Germinal center (tissue), 1 donor: ENCODE measurements around the gene DPP10.

Experiments
- DNase-seq: peaks from one replicate; pipeline ENCODE4 v3.0.0; 2012; ENCODE audit warnings: mixed read lengths, low spot score

The DPP10 gene

DNA sequence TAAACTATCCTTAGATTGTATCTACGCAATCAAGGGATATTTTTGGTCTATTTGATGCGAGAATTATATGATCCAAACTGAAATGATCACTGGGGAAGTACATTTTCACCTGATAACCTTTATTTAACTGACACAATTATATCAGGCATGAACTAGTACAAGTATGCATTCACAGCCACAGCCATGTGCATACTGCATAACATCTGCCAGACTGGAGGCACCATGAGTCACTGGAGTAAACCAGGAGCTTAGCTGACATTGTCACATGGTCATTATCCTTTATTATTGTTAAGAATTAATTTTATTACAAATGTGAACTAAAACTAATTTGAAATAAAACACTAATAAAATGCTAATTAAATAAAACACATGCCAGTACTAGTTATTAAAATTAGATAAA is 1127.1 kb downstream of the DPP10 start:
- DNase-seq = no peak

- no peak for DNase-seq
Measured at GRCh38 chr2:115572746-115573145, 1130.3 kb downstream of the DPP10 start.

DNA sequence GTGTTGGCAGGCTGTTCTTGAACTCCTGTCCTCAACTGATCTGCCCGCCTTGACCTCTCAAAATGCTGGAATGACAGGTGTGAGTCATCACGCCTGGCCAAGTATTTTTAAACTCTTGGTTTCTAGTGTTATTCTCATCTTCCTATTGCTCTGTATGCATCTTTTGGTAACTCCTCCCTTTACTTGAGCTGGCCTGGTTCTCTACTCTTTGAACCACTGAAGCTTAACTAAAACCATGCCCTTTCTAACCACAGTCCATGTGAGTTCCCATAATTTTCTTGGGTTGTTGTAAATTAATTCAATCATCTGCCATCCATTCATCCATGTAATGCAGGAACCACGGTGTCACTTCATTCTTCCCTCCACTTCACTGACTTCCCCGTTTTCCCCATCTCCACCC is 1131.3 kb downstream of the DPP10 start:
- no peak for DNase-seq

DNA sequence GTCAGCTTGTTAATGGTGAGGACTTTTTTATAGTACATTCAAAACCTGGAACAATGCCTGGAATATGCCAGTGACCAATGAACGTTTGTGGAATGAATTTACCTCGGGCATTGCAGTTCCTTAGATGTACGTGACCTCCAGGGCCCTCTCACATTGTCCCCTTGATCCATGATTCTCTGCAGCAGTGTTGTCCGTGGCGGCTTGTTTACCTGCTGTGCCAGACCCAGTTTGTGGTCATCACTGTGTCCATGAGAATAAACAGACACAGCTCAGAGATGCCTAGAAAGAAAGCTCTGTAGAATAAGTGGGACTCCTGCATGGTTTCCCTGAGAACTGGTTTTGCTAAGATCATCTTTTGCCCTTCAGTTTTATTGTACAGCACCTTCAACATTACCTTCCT is 1132.2 kb downstream of the DPP10 start:
- no peak for DNase-seq

GRCh38 chr2:115580784-115581183 is 1138.3 kb downstream of the DPP10 start:
- no peak for DNase-seq

GRCh38 chr2:115584507-115584906 is 1142.1 kb downstream of the DPP10 start:
- no peak for DNase-seq

DNA sequence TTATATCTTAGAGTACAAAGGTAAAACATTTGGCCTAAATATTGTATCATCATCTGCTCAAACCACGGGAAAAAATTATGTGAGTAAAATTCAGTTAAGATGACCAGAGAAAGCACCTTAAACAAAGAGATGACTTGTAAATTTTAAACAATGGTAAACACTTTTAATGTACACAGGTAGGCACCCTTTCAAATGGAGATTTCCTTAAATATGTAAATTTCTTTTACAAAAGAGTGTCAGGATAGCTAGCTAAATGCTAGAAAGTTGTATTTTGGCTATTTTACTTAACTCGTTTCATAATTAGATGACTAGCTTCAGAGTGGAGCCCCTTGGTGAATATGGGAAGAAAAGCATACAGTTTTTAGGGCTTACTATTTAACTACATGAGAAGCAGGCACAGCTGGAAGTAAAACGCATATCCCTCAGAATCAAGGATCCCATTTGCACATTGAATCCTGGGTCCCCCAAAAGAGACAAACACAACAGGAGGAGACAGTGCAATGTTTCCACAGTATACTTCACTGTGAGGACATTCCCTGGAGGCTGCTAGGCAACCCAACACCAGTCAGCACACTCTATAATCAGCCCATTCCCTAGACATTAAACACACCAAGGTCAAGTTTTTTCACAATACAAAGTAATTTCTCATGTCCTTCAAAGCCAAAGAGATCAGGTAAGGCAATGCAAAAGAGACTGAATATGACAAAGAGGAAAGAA is 1154.4 kb downstream of the DPP10 start:
- DNase-seq = no peak

- no peak for DNase-seq
Measured at GRCh38 chr2:115603285-115603684, 1160.8 kb downstream of the DPP10 start.

GRCh38 chr2:115606350-115606749 is 1163.9 kb downstream of the DPP10 start:
- DNase-seq = no peak

- no peak for DNase-seq
Measured at GRCh38 chr2:115609978-115610377, 1167.5 kb downstream of the DPP10 start.

- DNase-seq = no peak
Measured at GRCh38 chr2:115610888-115611287, 1168.4 kb downstream of the DPP10 start.

GRCh38 chr2:115624332-115624731 is 1181.9 kb downstream of the DPP10 start:
- DNase-seq = no peak

DNA sequence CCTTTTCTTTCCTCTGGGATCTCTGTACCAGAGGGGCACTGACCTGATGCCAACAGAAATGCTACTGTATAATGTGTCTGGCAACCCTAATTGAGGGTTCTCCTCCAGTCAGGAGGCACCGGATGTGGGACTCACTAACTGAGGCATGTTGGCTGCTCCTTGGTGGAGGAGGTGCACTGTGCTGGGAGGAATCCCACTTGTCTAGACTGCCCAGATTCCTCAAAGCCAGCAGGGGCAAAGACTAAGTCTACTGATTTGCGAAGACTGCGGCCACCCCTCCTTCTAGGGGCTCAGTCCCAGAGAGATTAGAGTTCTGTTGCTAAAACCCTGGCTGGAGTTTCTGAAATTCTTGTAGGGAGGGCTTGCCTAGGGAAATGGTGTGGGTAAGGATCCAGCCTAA is 1192.1 kb downstream of the DPP10 start:
- no peak for DNase-seq

- no peak for DNase-seq
Measured at GRCh38 chr2:115635430-115635829, 1193.0 kb downstream of the DPP10 start.

DNA sequence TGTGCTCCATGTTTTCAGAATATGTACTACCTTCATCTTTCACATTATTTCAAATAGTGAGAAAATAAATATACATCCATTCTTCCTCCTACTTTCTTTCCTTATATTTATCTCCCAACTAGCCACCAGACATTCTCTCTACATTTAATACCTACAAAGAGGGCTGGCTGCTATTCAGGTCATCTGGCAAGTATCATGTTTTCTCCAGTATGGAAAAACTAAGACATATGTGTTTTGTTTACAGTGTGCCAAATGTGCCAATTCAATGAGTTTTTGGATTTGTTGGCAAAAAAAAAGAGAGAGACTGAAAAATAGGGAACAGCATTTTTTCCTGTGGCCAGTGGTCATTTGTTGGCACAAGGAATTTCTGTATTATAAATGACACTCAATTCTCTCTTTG is 1207.3 kb downstream of the DPP10 start:
- DNase-seq = no peak

DNA sequence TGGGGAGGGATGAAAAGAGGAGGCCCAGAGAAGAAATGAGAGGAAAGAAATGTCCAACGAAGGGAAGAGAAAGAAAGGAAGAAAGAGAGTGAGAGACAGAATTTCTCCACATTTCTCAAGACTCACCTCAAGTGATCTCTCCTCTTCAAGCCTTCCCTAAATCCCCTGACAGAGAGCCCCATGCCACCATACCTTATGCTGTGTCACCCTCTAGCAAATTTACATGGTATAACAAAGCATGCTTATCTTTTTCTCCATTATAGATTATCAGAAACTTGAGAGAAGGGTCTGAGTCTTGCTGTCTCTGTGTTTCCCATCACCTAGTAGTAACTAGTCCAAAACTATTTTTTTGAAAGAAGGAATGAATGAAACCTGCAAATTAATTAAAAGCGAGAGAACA is 1208.4 kb downstream of the DPP10 start:
- no peak for DNase-seq

DNA sequence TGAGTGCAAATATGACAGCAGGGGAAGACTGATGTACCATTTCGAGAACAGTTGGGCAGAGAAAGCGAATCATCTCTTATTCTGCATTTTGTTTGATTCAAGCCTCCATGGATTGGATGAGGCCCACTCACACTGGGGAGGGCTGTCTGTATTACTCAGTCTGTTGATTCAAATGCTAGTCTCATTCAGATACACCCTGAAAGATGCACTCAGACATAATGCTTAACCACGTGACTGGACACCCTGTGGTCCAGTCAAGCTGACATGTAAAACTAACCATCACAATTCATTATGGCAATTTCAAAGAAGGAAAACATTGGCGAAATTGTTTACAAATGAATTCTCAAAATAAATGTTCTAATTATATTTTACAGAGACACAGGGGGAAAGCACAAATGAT is 1210.2 kb downstream of the DPP10 start:
- DNase-seq = no peak

DNA sequence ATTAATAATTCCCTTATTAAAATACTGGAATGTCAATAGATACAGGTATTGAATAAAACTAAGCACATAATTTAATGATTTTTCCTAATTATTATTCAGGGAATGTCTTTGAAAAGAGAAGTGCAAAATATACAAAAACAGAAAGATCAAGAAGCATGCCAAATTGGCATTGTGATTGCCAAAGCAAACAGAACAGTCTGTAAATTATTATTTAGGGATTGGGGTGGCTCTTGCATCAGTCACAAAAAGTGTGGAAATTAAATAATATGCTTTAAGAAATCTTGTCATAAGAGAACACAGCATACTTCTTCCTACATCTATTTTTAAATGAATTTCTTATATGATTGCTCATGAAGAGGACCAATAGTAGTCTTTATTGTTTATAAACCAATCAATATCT is 1211.9 kb downstream of the DPP10 start:
- no peak for DNase-seq

- DNase-seq = no peak
Measured at GRCh38 chr2:115678129-115678528, 1235.7 kb downstream of the DPP10 start.

DNA sequence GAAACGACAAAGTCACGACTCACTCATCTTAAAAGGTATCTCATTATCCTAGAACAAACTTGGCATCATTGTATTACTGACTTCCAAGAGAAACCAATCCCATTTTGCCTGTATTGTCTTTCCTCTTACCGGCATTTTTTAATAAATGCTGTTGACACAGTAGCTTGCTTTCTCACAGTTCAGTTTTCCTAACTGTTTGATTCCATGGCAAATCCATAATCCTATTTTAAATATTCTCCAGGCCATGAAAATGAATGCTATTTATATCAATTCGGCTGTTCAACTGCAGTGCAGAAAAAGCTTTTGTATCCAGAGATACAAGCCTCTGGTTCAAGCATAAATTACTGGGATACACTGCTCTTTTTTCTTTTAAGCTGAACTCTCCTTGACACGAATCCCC is 1241.9 kb downstream of the DPP10 start:
- DNase-seq = no peak

GRCh38 chr2:115691409-115691808 is 1249.0 kb downstream of the DPP10 start:
- no peak for DNase-seq

DNA sequence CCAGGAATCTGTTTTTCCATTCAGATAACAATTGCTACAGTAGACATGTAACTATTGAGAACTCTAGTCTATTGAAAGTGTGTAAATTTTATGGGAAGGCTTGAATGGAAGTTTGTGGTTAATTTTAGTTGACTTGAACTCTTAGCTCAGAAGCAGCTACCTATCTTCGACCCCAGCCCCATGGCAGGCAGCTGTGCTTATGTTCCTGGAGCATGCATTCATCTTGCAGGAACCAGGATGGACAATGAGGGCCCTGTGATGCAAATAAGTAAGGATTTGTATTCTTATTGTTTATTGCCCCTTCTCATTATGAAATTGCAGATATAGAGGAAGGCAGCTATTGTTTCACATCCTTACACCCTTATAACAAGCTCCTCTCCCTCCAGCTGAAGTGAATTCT is 1252.2 kb downstream of the DPP10 start:
- no peak for DNase-seq

- DNase-seq = no peak
Measured at GRCh38 chr2:115733190-115733775, 1290.8 kb downstream of the DPP10 start.

GRCh38 chr2:115738111-115738510 is 1295.7 kb downstream of the DPP10 start:
- DNase-seq = no peak
